Activated T-cell treated with anti-CD3 and anti-CD28 coated beads, Interleukin-2, amount 50 U/mL, for 72 hours (primary cell): ENCODE measurements around the gene FXN. TPM values are rescaled to one million over a fixed set of nuclear protein-coding genes. Genes with fewer than 3 reads are reported as not detected.

Source experiments
- ATAC-seq, 2 donors: fragments of 150-1000 bp; cut with Tn5 transposase; replicated peaks in 1 of 2; 2 replicates each; pipeline ENCODE4 v1.10.0; 2021; ENCODE audit warnings: moderate library complexity in 2 of 2, mild to moderate bottlenecking in 1 of 2
- DNase-seq, 2 donors: peaks; one replicate each; pipeline ENCODE4 v3.0.0; 2021 to 2022; ENCODE audit warnings: mixed read lengths in 1 of 2
- H3K27ac Mint-ChIP-seq: one replicate; pipeline ENCODE4 v1.8.0; 2022; ENCODE audit warnings: mild to moderate bottlenecking, moderate library complexity, mixed read lengths
- H3K27me3 Mint-ChIP-seq: one replicate; pipeline ENCODE4 v1.8.0; 2022; ENCODE audit warnings: low read depth, mixed read lengths
- H3K36me3 Mint-ChIP-seq, 2 donors: one replicate each; pipeline ENCODE4 v1.8.0; 2022; ENCODE audit warnings: mixed read lengths in 2 of 2, mild to moderate bottlenecking in 1 of 2; ENCODE audit not compliant: insufficient read depth in 2 of 2
- H3K4me1 Mint-ChIP-seq: one replicate; pipeline ENCODE4 v1.8.0; 2022; ENCODE audit warnings: low read depth, mixed read lengths
- H3K4me3 Mint-ChIP-seq, 2 donors: one replicate each; pipeline ENCODE4 v1.8.0; 2022; ENCODE audit warnings: mild to moderate bottlenecking in 2 of 2, mixed read lengths in 2 of 2, moderate library complexity in 2 of 2
- H3K9me3 Mint-ChIP-seq, 2 donors: one replicate each; pipeline ENCODE4 v1.8.0; 2022; ENCODE audit warnings: mixed read lengths in 2 of 2
- total RNA-seq, 2 donors: library from RNA; stranded (reverse); gene quantifications; one replicate each; pipeline ENCODE4 v1.2.3, GENCODE V29; 2022

The FXN gene
- total RNA-seq, 2 donors from 2014 or later = 14.6 to 18.6 TPM

DNA sequence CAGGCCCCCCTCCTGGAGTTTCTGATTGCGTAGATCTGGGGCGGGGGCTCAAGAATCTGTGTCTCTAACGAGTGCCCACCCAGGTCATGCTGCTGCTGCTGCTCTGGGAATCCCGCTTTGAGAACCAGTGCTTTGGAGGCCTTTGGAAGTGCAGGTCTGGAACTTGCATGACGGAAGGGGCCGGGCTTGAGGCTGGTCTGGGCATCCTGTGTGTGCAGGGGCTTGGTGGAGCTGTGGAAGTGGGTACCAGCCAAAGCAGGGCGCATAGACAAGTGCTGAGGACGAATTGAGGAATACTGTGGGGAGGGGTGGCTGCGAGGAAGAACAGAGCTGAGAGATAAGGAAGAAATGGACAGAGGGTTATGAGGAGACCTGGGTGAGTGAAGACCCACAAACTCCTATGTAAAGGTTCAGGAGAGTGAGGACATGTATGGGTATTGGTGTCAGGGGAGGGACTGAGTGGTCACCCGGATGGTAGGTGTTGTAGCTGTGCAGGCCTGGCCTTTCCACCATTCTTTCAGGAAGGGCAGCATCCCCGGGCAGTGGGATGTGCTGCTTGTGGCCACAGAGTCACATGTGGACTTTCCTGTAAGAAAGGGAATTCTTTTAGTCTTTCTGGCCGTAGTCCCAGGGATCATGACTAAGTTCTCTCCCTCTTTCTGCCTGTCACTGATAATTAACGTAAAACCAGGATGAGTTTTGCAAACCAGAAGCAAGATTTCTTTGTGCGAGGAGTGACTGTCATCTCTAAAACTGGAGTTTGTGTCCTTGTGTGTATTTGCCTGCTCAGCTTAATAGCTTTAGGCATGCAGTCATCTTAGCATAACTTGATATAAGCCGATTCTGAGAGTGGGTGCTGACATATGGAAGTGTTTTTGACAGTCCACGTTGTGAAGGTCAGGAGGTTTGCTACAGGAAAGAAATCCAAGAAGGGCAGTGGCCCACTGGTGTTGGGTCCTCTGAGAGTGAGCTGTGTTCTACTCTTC is 95.2 kb downstream of the FXN start:
- no peak overlapping the region for H3K27ac Mint-ChIP-seq
- H3K4me1 Mint-ChIP-seq = no peaks in the 10 kb centered on the region
- ATAC-seq (no peak), DNase-seq (no peak)
- H3K9me3 Mint-ChIP-seq = no peaks in the 10 kb centered on the region
- H3K27me3 Mint-ChIP-seq = no peaks in the 10 kb centered on the region
- H3K36me3 Mint-ChIP-seq = no peaks in the 10 kb centered on the region
- H3K4me3 Mint-ChIP-seq = no peak overlapping the region

DNA sequence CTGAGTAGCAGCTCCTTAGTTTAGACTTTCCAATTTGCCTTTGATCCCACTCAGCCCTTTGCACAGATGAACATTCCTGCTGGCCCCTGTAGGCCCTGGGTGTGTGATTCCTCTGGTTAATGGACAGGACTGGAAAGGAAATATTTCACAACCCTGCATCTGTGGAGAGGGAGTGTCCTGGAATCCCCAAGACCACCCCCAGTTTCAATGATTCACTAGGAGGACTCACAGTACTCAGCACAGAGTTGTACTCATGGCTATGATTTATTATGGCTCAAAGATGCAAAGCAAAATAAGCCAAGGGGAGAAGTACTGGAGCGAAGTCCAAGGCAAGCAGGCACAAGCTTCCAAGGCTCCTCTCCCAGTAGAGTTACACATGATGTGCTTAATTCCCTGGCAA is 96.1 kb downstream of the FXN start:
- ATAC-seq (no peak), DNase-seq (no peak)
- H3K36me3 Mint-ChIP-seq = no peaks in the 10 kb centered on the region
- no peaks in the 10 kb centered on the region for H3K4me1 Mint-ChIP-seq
- H3K9me3 Mint-ChIP-seq = no peaks in the 10 kb centered on the region
- H3K27me3 Mint-ChIP-seq = no peaks in the 10 kb centered on the region
- H3K4me3 Mint-ChIP-seq = no peak overlapping the region
- H3K27ac Mint-ChIP-seq = no peak overlapping the region

DNA sequence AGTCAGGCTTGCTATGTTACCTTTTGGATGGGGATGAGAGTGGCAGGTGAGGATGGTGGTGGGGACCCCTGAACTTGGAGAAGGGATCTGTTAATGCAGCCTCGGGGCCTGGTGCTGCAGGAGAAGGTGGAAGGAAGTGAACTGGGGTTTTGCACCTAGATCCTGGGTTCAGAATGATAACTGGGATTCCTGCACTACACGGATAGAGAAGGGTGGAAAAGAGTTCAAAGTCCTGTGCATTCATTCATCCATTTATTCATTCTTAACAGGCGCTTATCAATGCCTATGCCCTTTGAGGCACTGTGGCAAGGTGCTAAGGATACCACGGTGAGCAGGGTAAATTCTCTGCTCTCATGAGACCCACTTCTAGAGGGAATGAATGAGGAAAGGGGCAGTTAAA is 96.8 kb downstream of the FXN start:
- no peaks in the 10 kb centered on the region for H3K27me3 Mint-ChIP-seq
- ATAC-seq (no peak), DNase-seq (no peak)
- H3K9me3 Mint-ChIP-seq = no peaks in the 10 kb centered on the region
- H3K36me3 Mint-ChIP-seq = no peaks in the 10 kb centered on the region
- H3K4me1 Mint-ChIP-seq = no peaks in the 10 kb centered on the region
- no peak overlapping the region for H3K4me3 Mint-ChIP-seq
- no peak overlapping the region for H3K27ac Mint-ChIP-seq

- no peaks in the 10 kb centered on the region for H3K9me3 Mint-ChIP-seq
- no peak overlapping the region for H3K27ac Mint-ChIP-seq
- H3K27me3 Mint-ChIP-seq = no peaks in the 10 kb centered on the region
- no peaks in the 10 kb centered on the region for H3K4me1 Mint-ChIP-seq
- ATAC-seq = no peak
- no peaks in the 10 kb centered on the region for H3K36me3 Mint-ChIP-seq
- no peak overlapping the region for H3K4me3 Mint-ChIP-seq
- DNase-seq = no peak
Measured at GRCh38 chr9:69134412-69134811, 98.9 kb downstream of the FXN start.

- no peaks in the 10 kb centered on the region for H3K9me3 Mint-ChIP-seq
- no peak overlapping the region for H3K4me3 Mint-ChIP-seq
- no peaks in the 10 kb centered on the region for H3K4me1 Mint-ChIP-seq
- DNase-seq = no peak
- no peaks in the 10 kb centered on the region for H3K36me3 Mint-ChIP-seq
- no peaks in the 10 kb centered on the region for H3K27me3 Mint-ChIP-seq
- ATAC-seq = no peak
- no peak overlapping the region for H3K27ac Mint-ChIP-seq
Measured at GRCh38 chr9:69136185-69136584, 100.6 kb downstream of the FXN start.

DNA sequence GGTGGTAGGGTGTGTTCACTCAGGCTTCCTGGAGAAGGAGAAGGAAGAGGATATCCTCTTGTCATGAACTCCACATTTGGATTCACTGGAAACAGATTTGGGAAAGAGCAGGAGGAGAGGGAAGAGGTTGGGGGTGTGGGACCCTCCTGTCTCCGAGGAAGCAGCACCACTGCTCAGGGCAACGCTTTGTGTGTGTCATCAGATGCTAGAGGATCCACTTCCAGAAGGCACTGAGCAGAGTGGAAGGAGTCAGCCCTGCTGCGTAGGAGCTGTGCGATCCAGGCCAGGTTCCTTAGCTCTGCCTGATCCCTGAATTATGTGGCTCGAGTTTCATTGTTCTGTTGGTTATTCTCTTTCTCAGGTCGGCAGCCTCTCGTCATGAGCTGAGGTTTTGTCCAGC is 101.2 kb downstream of the FXN start:
- no peaks in the 10 kb centered on the region for H3K4me1 Mint-ChIP-seq
- H3K36me3 Mint-ChIP-seq = no peaks in the 10 kb centered on the region
- no peak overlapping the region for H3K4me3 Mint-ChIP-seq
- DNase-seq (no peak), ATAC-seq (no peak)
- H3K27me3 Mint-ChIP-seq = no peaks in the 10 kb centered on the region
- no peaks in the 10 kb centered on the region for H3K9me3 Mint-ChIP-seq
- no peak overlapping the region for H3K27ac Mint-ChIP-seq

GRCh38 chr9:69137311-69137710 is 101.8 kb downstream of the FXN start:
- no peaks in the 10 kb centered on the region for H3K27me3 Mint-ChIP-seq
- ATAC-seq (no peak), DNase-seq (no peak)
- no peaks in the 10 kb centered on the region for H3K9me3 Mint-ChIP-seq
- H3K27ac Mint-ChIP-seq = no peak overlapping the region
- H3K4me3 Mint-ChIP-seq = no peak overlapping the region
- H3K36me3 Mint-ChIP-seq = no peaks in the 10 kb centered on the region
- no peaks in the 10 kb centered on the region for H3K4me1 Mint-ChIP-seq

GRCh38 chr9:69139596-69139995 is 104.0 kb downstream of the FXN start:
- Mint-ChIP-seq H3K4me1 (no peaks in the 10 kb centered on the region), H3K4me3 (no peak overlapping the region), H3K9me3 (no peaks in the 10 kb centered on the region), H3K27me3 (no peaks in the 10 kb centered on the region), H3K36me3 (no peaks in the 10 kb centered on the region), H3K27ac (no peak overlapping the region)
- ATAC-seq = no peak
- no peak for DNase-seq

DNA sequence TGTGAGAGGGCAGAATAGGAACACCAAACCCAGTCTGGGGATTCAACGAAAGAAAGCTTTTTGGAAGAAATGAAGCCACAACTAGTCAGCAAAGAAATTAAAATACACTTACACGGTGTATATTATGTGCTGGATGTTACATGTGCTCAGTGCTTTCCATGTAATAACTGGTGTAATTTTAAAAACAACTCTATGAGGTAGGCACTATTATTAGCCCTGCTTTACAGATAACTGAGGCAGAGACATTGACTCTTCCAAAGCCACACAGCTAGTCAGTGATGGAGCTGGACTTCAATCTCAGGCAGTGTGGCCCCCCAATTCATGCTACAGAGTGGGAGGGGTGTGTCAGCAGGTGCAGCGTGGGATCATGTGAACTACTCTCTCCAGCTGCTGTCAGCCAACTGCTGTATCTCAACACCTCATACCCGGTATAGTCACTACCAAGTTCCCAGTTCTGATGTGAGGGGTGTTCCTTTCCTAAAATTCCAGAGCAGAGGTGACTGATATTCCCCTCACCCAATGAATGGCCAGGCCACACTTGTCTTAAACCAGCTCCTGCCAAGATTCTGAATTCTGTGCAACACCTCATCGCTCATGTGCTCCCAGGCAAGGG is 104.7 kb downstream of the FXN start:
- DNase-seq (no peak), ATAC-seq (no peak)
- no peak overlapping the region for H3K27ac Mint-ChIP-seq
- H3K9me3 Mint-ChIP-seq = no peaks in the 10 kb centered on the region
- no peak overlapping the region for H3K4me3 Mint-ChIP-seq
- no peaks in the 10 kb centered on the region for H3K27me3 Mint-ChIP-seq
- H3K36me3 Mint-ChIP-seq = no peaks in the 10 kb centered on the region
- H3K4me1 Mint-ChIP-seq = no peaks in the 10 kb centered on the region

DNA sequence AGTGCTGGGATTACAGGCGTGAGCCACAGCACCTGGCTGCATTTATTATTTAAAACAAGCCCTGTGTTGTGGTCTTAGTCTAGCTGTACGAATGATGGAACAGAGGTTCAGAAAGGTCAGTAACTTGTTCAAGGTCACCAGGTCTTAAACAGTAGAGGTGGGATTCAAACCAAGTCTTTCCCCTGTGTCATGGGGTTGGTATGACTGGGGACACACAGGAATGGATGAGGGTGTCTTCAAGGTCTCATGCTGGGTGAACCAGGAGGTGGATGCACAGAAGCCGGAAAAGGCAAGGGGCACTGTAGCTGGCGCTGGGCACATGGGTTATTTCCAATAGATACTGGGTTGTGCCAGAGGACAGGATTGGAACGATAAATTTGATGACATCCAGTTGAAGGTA is 106.3 kb downstream of the FXN start:
- Mint-ChIP-seq H3K27me3 (no peaks in the 10 kb centered on the region), H3K4me1 (no peaks in the 10 kb centered on the region), H3K27ac (no peak overlapping the region), H3K9me3 (no peaks in the 10 kb centered on the region), H3K4me3 (no peak overlapping the region), H3K36me3 (no peaks in the 10 kb centered on the region)
- DNase-seq (no peak), ATAC-seq (no peak)

- no peaks in the 10 kb centered on the region for H3K36me3 Mint-ChIP-seq
- ATAC-seq = no peak
Measured at GRCh38 chr9:69143291-69143690, 107.7 kb downstream of the FXN start.

DNA sequence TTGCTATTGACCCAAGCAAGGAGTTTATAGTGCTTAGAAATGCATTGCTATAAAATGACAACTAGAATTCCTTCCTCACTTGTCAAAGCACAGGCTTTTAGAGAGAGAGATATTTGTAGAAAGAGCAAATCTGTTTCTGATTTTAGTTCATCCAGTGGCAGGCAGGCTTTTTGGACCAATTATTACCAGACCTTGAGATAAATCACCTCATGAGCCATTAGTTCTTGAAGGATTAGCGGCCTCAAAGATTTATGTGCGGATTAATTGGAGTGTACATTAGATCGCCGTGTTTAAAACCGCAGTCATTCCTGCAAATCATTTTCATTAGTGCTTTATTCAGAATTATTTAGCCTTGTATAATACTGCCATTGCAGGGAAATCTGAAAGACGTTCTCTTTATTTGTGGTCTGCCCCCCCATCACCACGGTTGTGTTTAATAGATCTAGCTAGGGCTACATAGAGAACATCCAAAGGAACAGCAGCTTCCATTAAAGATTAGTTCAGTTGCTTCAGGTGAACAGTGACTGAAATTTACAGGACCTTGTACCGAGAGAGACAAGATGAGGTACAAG is 109.7 kb downstream of the FXN start:
- Mint-ChIP-seq H3K27me3 (no peaks in the 10 kb centered on the region), H3K36me3 (no peaks in the 10 kb centered on the region), H3K4me3 (no peak overlapping the region), H3K27ac (no peak overlapping the region), H3K4me1 (no peaks in the 10 kb centered on the region), H3K9me3 (no peaks in the 10 kb centered on the region)
- ATAC-seq (no peak), DNase-seq (no peak)

More at GRCh38 chr9:69143291-69143690, 107.7 kb downstream of the FXN start:
- no peak overlapping the region for H3K27ac Mint-ChIP-seq
- no peaks in the 10 kb centered on the region for H3K27me3 Mint-ChIP-seq
- no peak overlapping the region for H3K4me3 Mint-ChIP-seq
- no peaks in the 10 kb centered on the region for H3K9me3 Mint-ChIP-seq
- no peaks in the 10 kb centered on the region for H3K4me1 Mint-ChIP-seq
- no peak for DNase-seq

DNA sequence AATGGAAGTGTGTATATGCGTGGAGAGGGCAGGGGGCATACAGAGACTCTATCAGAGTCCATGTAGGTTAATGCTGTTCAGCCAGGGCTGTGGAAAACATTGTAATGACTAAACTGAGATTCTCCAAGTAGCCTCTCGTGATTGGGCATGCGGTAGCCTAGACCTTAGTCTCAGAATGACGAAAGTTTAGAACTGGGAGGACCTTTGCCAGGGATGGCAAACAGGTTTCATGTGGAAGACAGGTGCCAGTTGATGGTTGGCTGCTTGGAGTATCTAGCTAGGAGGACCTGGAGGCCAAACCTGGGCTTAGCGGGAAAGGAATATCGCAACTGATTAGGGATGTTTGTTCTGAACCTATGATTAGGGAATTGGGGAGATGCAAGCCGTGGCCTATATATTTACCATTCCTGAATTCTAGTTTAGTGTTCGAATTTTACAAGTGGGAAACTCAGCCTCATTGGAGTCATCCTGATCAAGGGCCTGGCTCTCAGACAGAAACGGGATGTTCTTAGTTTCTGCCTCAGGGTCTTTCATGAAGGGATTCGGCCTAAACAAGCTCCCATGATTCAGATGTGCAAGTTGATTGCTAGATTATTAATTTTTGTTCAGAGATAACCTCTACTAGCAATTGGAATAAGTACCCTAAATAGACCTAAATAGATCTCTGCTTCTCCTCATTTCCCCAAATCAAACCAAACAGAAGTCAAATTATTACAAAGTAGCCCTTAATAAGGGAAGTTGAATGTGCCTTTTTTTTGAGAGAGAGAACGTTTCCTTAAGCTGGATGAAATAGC is 111.7 kb downstream of the FXN start:
- Mint-ChIP-seq H3K27me3 (no peaks in the 10 kb centered on the region), H3K4me1 (no peaks in the 10 kb centered on the region), H3K4me3 (no peak overlapping the region), H3K27ac (no peak overlapping the region), H3K36me3 (no peaks in the 10 kb centered on the region), H3K9me3 (no peaks in the 10 kb centered on the region)
- no peak for ATAC-seq
- DNase-seq = no peak
